Aorta (tissue), 5 donors: Measurements from ENCODE around the gene ATP6V1G1. TPM values are rescaled to one million over a fixed set of nuclear protein-coding genes. Genes with fewer than 3 reads are reported as not detected.

Experiments used
- ATAC-seq: fragments of 200-7000 bp; cut with Tn5 transposase; one replicate; pipeline ENCODE4 v1.9.1; 2022; ENCODE audit warnings: moderate library complexity; ENCODE audit not compliant: low FRiP score
- DNase-seq, 2 donors: peaks; one replicate each; pipeline ENCODE4 v3.0.0-alpha.2; 2020
- H3K27ac ChIP-seq, 2 donors: one replicate each; pipeline ENCODE4 v1.5.1; 2013; ENCODE audit warnings: low read length in 2 of 2, mild to moderate bottlenecking in 2 of 2, moderate library complexity in 2 of 2, control low read depth in 1 of 2, inconsistent platforms in 1 of 2, low read depth in 1 of 2
- H3K27me3 ChIP-seq, 2 donors: one replicate each; pipeline ENCODE4 v1.6.1; 2013; ENCODE audit warnings: control low read depth in 1 of 2, low read length in 1 of 2, mild to moderate bottlenecking in 1 of 2, moderate library complexity in 1 of 2; ENCODE audit not compliant: insufficient read depth in 2 of 2, control insufficient read depth in 1 of 2
- H3K36me3 ChIP-seq, 2 donors: one replicate each; pipeline ENCODE4 v1.6.1; 2013; ENCODE audit warnings: control low read depth in 1 of 2, low read length in 1 of 2, mild to moderate bottlenecking in 1 of 2; ENCODE audit not compliant: insufficient read depth in 2 of 2, control insufficient read depth in 1 of 2
- H3K4me1 ChIP-seq, 2 donors: one replicate each; pipeline ENCODE4 v1.6.1; 2013; ENCODE audit warnings: low read length in 2 of 2, control low read depth in 1 of 2, mild to moderate bottlenecking in 1 of 2, moderate library complexity in 1 of 2; ENCODE audit not compliant: insufficient read depth in 2 of 2, control insufficient read depth in 1 of 2
- H3K4me3 ChIP-seq, 2 donors: one replicate each; pipeline ENCODE4 v1.5.1; 2013; ENCODE audit warnings: low read length in 2 of 2, control low read depth in 1 of 2, mild to moderate bottlenecking in 1 of 2
- H3K9me3 ChIP-seq: one replicate; pipeline ENCODE4 v1.6.1; 2013; ENCODE audit warnings: mild to moderate bottlenecking, low read length; ENCODE audit not compliant: control insufficient read depth
- WGBS, 2 donors: extraction: QIAGEN DNeasy Blood & Tissue Kit; methylation state at CpG; one replicate each; pipeline ENCODE4 v1.1.7; 2013; 5-methylcytosine and 5-hydroxymethylcytosine counted together
- intact Hi-C, 2 donors: fragments of 100-400 bp; cut with DNase I; formaldehyde crosslinking; loops; one replicate each; pipeline versions ENCODE4 v1.14.2 to v1.15.0; 2022
- polyA plus RNA-seq, 2 donors: library from polyadenylated mRNA; stranded (reverse); fragments of 200-250 nt; gene quantifications; one replicate each; pipeline ENCODE4 v1.2.3, GENCODE V29; 2013
- total RNA-seq, 2 donors: library from RNA; stranded (reverse); fragmentation: NEBNext Ultra II Directional; extraction: Animal tissue kit (Norgen Biotek cat#: 25700); gene quantifications; one replicate each; pipeline ENCODE4 v1.2.1, GENCODE V29; 2021
- donor health status: healthy with polysubstance abuse.
- donor health status: Bipolar disorder and iron deficiency.
- donor health status: DM: no; HTN: no; CAD: no.
- donor health status: DM: no; HTN: no; CAD: no.
- donor health status: DM: yes; HTN: yes; CAD: no.

Gene ATP6V1G1
- total and polyA plus RNA-seq, 4 donors, result 55.8 to 166 (median 83.6) TPM

DNA sequence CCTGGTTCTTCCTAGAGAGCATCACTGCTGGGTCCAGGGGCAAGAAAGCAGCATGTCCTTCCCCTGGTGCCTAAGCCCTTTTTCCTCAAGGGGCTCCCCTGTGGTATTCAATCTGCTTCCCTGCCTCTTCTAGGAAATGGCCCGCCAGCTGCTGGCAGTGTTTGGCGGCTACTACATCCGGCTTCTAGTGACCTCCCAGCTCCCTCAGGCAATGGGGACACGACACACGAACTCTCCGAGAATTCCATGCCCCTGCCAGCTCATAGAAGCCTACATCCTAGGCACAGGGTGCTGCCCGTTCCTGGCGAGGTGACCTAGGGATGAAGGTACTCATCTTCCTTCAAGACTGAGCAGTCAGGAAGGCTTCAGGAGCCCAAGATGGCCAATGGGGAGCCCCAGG lies 55.4 kb downstream of the ATP6V1G1 start:
- Histone ChIP-seq H3K27me3 (no peaks in the 10 kb centered on the region), H3K9me3 (no peaks in the 10 kb centered on the region), H3K36me3 (peaks cover 9 to 14% of the 10 kb centered on the region in 2 donors), H3K4me3 (no peak overlapping the region), H3K4me1 (no peaks in the 10 kb centered on the region), H3K27ac (no peak overlapping the region)
- DNase-seq, result no peak
- WGBS, 2 donors, result 89% methylated on average over 8 of the region's 8 CpGs
- ATAC-seq, result no peak
- intact Hi-C loops, result no loop called here

DNA sequence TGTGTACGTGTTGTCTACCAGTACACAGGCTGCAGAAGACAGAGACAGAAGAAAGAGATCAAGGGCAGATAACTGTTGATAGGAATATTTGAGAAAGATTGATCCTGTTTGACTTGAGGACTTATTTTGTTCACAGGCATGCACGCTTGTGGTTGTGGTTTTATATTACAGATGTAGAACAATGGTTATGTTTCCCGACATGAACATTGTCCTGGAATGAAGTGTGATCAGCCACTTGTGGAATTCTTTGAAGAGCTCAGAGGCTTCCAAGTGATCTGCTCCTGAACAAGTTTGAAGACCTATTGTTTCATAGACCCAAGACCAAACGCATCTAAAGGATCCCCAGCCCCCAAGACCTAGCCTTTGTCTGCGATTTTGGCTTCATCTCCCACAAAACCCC lies 56.3 kb downstream of the ATP6V1G1 start:
- DNase-seq (no peak), ATAC-seq (no peak)
- WGBS, 2 donors, result 89 to 91% methylated on average over 5 of the region's 5 CpGs

More for the DNA sequence above, 56.3 kb downstream of the ATP6V1G1 start:
- Histone ChIP-seq H3K9me3 (no peaks in the 10 kb centered on the region), H3K27ac (no peak overlapping the region), H3K36me3 (peaks cover 9 to 12% of the 10 kb centered on the region in 2 donors), H3K4me1 (no peaks in the 10 kb centered on the region), H3K27me3 (no peaks in the 10 kb centered on the region), H3K4me3 (no peak overlapping the region)
- intact Hi-C loops, result no loop called here

Other genes starting within 250 kb of the ATP6V1G1 start
- 10 to 100 TPM; 36.5 to 56.0 TPM for gene AKNA, start 199.8 kb upstream of the ATP6V1G1 start, total RNA-seq
- 10 to 100 TPM; 11.9 to 27.5 TPM for gene AKNA, start 199.8 kb upstream of the ATP6V1G1 start, polyA plus RNA-seq
- 1 to 10 TPM; 3.8 to 4.0 TPM for gene WHRN, start 82.3 kb upstream of the ATP6V1G1 start, total RNA-seq
- gene WHRN, start 82.3 kb upstream of the ATP6V1G1 start, polyA plus RNA-seq, result 1 to 10 TPM; 1.5 to 3.4 TPM
- 1 to 10 TPM; 9.1 to 9.8 TPM for gene TMEM268, start 23.5 kb downstream of the ATP6V1G1 start, total RNA-seq
- 1 to 10 TPM; 2.7 to 5.4 TPM for gene TMEM268, start 23.5 kb downstream of the ATP6V1G1 start, polyA plus RNA-seq
- gene TEX53, start 70.0 kb downstream of the ATP6V1G1 start, total RNA-seq, result not detected
- gene TEX53, start 70.0 kb downstream of the ATP6V1G1 start, polyA plus RNA-seq, result not detected
- gene TEX48, start 94.4 kb downstream of the ATP6V1G1 start, total RNA-seq, result not detected
- not detected for gene TEX48, start 94.4 kb downstream of the ATP6V1G1 start, polyA plus RNA-seq
- gene TNFSF15, start 218.3 kb downstream of the ATP6V1G1 start, total RNA-seq, result under 1 TPM; 0.29 to 0.81 TPM
- gene TNFSF15, start 218.3 kb downstream of the ATP6V1G1 start, polyA plus RNA-seq, result under 1 TPM; 0.03 to 0.38 TPM